GM12865 (cell line): ENCODE measurements around the gene PDE8B.
A peak's percentile ranks its signal among the peaks of the same experiment; 100 is the strongest.

Experiments used
- DNase-seq: peaks from one replicate; pipeline ENCODE4 v3.0.0; 2010; ENCODE audit warnings: low read depth
- H3K4me3 ChIP-seq: 2 replicates; pipeline ENCODE4 v1.5.1; 2011; ENCODE audit warnings: mild to moderate bottlenecking, low read depth, low read length, control low read depth
- CTCF ChIP-seq: IDR thresholded peaks from 2 replicates; pipeline ENCODE4 v1.5.1; 2011; ENCODE audit warnings: low read length, control low read depth, low read depth, inconsistent platforms; ENCODE audit not compliant: insufficient read depth; ENCODE audit errors: missing control alignments

Gene PDE8B

GRCh38 chr5:77282337-77283027 lies 72.0 kb downstream of the PDE8B start:
- TF ChIP-seq CTCF: no peak
- no peak for DNase-seq
- H3K4me3 ChIP-seq: no peak overlapping the region

- no peak overlapping the region for H3K4me3 ChIP-seq
- TF ChIP-seq CTCF: no peak
- no peak for DNase-seq
Measured at GRCh38 chr5:77285251-77285841, 74.9 kb downstream of the PDE8B start.

- no peak overlapping the region for H3K4me3 ChIP-seq
- TF ChIP-seq CTCF: no peak
- no peak for DNase-seq
Measured at GRCh38 chr5:77292026-77292757, 81.7 kb downstream of the PDE8B start.

GRCh38 chr5:77294185-77294584 lies 83.7 kb downstream of the PDE8B start:
- no peak overlapping the region for H3K4me3 ChIP-seq
- TF ChIP-seq CTCF: no peak
- DNase-seq: peak; percentile 38

GRCh38 chr5:77295863-77296378 lies 85.4 kb downstream of the PDE8B start:
- no peak for DNase-seq
- TF ChIP-seq CTCF: no peak
- no peak overlapping the region for H3K4me3 ChIP-seq

GRCh38 chr5:77298146-77298545 lies 87.7 kb downstream of the PDE8B start:
- DNase-seq: no peak
- no peak for TF ChIP-seq CTCF
- H3K4me3 ChIP-seq: no peak overlapping the region

GRCh38 chr5:77300451-77300850 lies 90.0 kb downstream of the PDE8B start:
- no peak for DNase-seq
- no peak overlapping the region for H3K4me3 ChIP-seq
- TF ChIP-seq CTCF: no peak
